ENCODE results near the gene CDC5L. TPM values are rescaled to one million over a fixed set of nuclear protein-coding genes. Genes with fewer than 3 reads are reported as not detected.

CDC5L gene
- total RNA-seq, 1 experiment from 2014 or later: 23.8 TPM

GRCh38 chr6:44399991-44400390, 12.5 kb downstream of the CDC5L start:
- H3K36me3 ChIP-seq (ENCODE audit: control insufficient read depth, insufficient read depth, low read length): peaks cover 2% of the 10 kb centered on the region; the same call in 1 of the 2 replicates
- BruUV-seq (replicated peaks): no TSS peak
- H3K4me3 ChIP-seq (ENCODE audit: low read depth, low read length): no peak overlapping the region
- H3K4me1 Mint-ChIP-seq (ENCODE audit: low read depth, unreplicated experiment): no peaks in the 10 kb centered on the region
- H3K4me3 Mint-ChIP-seq (ENCODE audit: unreplicated experiment): no peak overlapping the region
- no peaks in the 10 kb centered on the region for H3K9me3 Mint-ChIP-seq (ENCODE audit: unreplicated experiment)
- H3K27ac Mint-ChIP-seq (ENCODE audit: unreplicated experiment): no peak overlapping the region
- no peaks in the 10 kb centered on the region for H3K27me3 ChIP-seq (replicated peaks; ENCODE audit: control insufficient read depth, insufficient read depth, low read length)
- H3K27me3 Mint-ChIP-seq (ENCODE audit: insufficient read depth, unreplicated experiment): no peaks in the 10 kb centered on the region
- H3K36me3 Mint-ChIP-seq (ENCODE audit: insufficient read depth, unreplicated experiment): peaks cover 62% of the 10 kb centered on the region
- DNase-seq: no peak
- no peak for TF ChIP-seq CTCF (IDR thresholded peaks at IDR 0.05; ENCODE audit: insufficient read depth in 1 of 2, low read depth in 1 of 2, low read length in 1 of 2, severe bottlenecking in 1 of 2, unreplicated experiment in 1 of 2)
- ChIA-PET POLR2A (no interaction called here), CTCF (no interaction called here)
- H3K4me1 ChIP-seq: no peaks in the 10 kb centered on the region
- no peaks in the 10 kb centered on the region for H3K9me3 ChIP-seq
- intact Hi-C loops (cut with micrococcal nuclease; ENCODE audit: unreplicated experiment): no loop called here

- no peaks in the 10 kb centered on the region for H3K4me1 ChIP-seq
- H3K36me3 Mint-ChIP-seq (ENCODE audit: insufficient read depth, unreplicated experiment): peaks cover 61% of the 10 kb centered on the region
- ChIA-PET POLR2A (no interaction called here), CTCF (no interaction called here)
- H3K4me3 ChIP-seq (ENCODE audit: low read depth, low read length): no peak overlapping the region
- no peaks in the 10 kb centered on the region for H3K9me3 Mint-ChIP-seq (ENCODE audit: unreplicated experiment)
- no peak for DNase-seq
- peaks cover 2% of the 10 kb centered on the region; the same call in 1 of the 2 replicates for H3K36me3 ChIP-seq (ENCODE audit: control insufficient read depth, insufficient read depth, low read length)
- H3K4me3 Mint-ChIP-seq (ENCODE audit: unreplicated experiment): no peak overlapping the region
- no peaks in the 10 kb centered on the region for H3K9me3 ChIP-seq
- intact Hi-C loops (cut with micrococcal nuclease; ENCODE audit: unreplicated experiment): no loop called here
- H3K27ac Mint-ChIP-seq (ENCODE audit: unreplicated experiment): no peak overlapping the region
- H3K4me1 Mint-ChIP-seq (ENCODE audit: low read depth, unreplicated experiment): no peaks in the 10 kb centered on the region
- H3K27me3 Mint-ChIP-seq (ENCODE audit: insufficient read depth, unreplicated experiment): no peaks in the 10 kb centered on the region
- BruUV-seq (replicated peaks): no TSS peak
- TF ChIP-seq CTCF (IDR thresholded peaks at IDR 0.05; ENCODE audit: insufficient read depth in 1 of 2, low read depth in 1 of 2, low read length in 1 of 2, severe bottlenecking in 1 of 2, unreplicated experiment in 1 of 2): no peak
- H3K27me3 ChIP-seq (replicated peaks; ENCODE audit: control insufficient read depth, insufficient read depth, low read length): no peaks in the 10 kb centered on the region
Measured at GRCh38 chr6:44400572-44400971, 13.1 kb downstream of the CDC5L start.

- H3K36me3 ChIP-seq (ENCODE audit: control insufficient read depth, insufficient read depth, low read length): peaks cover 2% of the 10 kb centered on the region; the same call in 1 of the 2 replicates
- H3K27me3 ChIP-seq (replicated peaks; ENCODE audit: control insufficient read depth, insufficient read depth, low read length): no peaks in the 10 kb centered on the region
- H3K9me3 ChIP-seq: no peaks in the 10 kb centered on the region
- H3K4me1 Mint-ChIP-seq (ENCODE audit: low read depth, unreplicated experiment): no peaks in the 10 kb centered on the region
- H3K4me3 ChIP-seq (ENCODE audit: low read depth, low read length): no peak overlapping the region
- no peak overlapping the region for H3K27ac Mint-ChIP-seq (ENCODE audit: unreplicated experiment)
- H3K27me3 Mint-ChIP-seq (ENCODE audit: insufficient read depth, unreplicated experiment): no peaks in the 10 kb centered on the region
- peaks cover 63% of the 10 kb centered on the region for H3K36me3 Mint-ChIP-seq (ENCODE audit: insufficient read depth, unreplicated experiment)
- POLR2A ChIA-PET: no interaction called here
- no TSS peak for BruUV-seq (replicated peaks)
- H3K9me3 Mint-ChIP-seq (ENCODE audit: unreplicated experiment): no peaks in the 10 kb centered on the region
- no peak for TF ChIP-seq CTCF (IDR thresholded peaks at IDR 0.05; ENCODE audit: insufficient read depth in 1 of 2, low read depth in 1 of 2, low read length in 1 of 2, severe bottlenecking in 1 of 2, unreplicated experiment in 1 of 2)
- H3K4me1 ChIP-seq: no peaks in the 10 kb centered on the region
- H3K4me3 Mint-ChIP-seq (ENCODE audit: unreplicated experiment): no peak overlapping the region
- intact Hi-C loops (cut with micrococcal nuclease; ENCODE audit: unreplicated experiment): no loop called here
- CTCF ChIA-PET: no interaction called here
- DNase-seq: no peak
Measured at GRCh38 chr6:44401138-44401537, 13.6 kb downstream of the CDC5L start.
